Measurements from ENCODE around the gene SKI.
A peak's percentile ranks its signal among the peaks of the same experiment; 100 is the strongest.
"Not testable (repeated sequence)": the region's sequence is repeated elsewhere in the genome, so short reads cannot be mapped to it uniquely, and the experiment has no call there.

Gene SKI

GRCh38 chr1:2248854-2249558, 20.9 kb downstream of the SKI start:
- DNase-seq = no peak

- no peak for DNase-seq
Measured at GRCh38 chr1:2249559-2249906, 21.4 kb downstream of the SKI start.

- no peak for DNase-seq
Measured at GRCh38 chr1:2250721-2251281, 22.7 kb downstream of the SKI start.

- no peak for DNase-seq
Measured at GRCh38 chr1:2251363-2251762, 23.2 kb downstream of the SKI start.

DNA sequence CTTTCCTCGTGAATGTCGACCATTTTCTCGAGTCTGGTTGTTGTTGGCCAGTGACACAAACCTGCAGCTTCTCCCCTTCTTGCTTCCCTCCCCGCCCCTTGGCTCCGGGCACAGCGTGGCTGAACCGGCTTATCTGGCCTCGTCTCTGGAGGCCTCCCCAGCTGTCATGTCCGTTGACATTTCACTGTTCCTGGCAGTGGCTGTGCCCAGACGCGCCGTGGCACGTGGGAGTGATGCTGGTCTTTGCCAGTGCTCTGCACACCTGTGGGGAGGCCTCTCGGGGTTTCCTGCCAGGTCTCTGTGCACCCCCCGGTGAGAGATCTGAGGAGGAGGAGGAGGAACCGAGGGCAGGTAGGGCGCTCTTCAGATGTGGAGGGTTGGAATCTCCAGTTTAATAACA, 23.7 kb downstream of the SKI start:
- no peak for DNase-seq

DNA sequence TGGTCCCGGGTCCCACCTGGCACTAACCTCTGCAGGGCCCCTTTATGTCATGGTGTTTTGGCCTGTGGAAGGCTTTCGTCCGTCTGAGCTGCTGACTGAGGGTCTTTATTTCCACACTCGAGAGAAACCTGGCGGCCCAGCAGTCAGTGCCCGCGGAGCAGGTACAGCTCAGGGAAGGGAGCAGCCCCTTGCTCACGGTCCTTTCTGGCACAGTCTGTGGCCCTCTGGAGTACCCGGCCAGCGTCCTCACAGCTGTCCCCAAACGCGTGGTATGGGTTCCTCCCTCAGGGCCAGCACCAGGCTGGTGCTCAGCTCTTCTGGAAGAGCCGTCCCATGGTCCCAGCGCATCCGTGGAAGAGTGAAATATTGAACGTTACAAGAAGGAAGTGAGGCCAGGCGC, 24.3 kb downstream of the SKI start:
- DNase-seq = no peak

GRCh38 chr1:2253036-2253796, 25.1 kb downstream of the SKI start:
- no peak for DNase-seq

GRCh38 chr1:2253797-2254480, 25.8 kb downstream of the SKI start:
- no peak for DNase-seq

- DNase-seq = no peak
Measured at GRCh38 chr1:2255047-2255419, 26.9 kb downstream of the SKI start.

DNA sequence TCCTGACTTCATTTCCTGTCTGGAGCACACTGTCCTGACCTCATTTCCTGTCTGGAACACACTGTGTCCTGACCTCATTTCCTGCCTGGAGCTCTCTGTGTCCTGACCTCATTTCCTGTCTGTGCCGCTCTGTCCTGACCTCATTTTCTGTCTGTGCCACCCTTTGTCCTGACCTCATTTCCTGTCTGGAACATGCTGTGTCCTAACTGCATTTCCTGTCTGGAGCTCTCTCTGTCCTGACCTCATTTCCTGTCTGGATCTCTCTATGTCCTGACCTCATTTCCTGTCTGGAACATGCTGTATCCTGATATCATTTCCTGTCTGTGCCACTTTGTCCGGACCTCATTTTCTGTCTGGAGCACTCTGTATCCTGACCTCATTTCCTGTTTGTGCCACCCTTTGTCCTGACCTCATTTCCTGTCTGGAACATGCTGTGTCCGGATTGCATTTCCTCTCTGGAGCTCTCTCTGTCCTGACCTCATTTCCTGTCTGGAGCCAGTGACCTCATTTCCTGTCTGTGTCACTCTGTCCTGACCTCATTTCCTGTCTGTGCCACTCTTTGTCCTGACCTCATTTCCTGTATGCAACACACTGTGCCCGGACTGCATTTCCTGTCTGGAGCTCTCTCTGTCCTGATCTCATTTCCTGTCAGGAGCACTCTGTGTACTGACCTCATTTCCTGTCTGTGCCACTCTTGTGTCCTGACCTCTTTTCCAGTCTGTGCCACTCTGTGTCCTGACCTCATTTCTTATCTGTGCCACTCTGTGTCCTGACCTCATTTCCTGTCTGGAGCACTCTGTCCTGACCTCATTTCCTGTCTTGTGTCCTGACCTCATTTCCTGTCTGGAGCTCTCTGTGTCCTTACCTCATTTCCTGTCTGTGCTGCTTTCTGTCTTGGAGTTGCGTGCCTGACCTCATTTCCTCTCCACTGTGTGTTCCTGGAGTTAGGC, 27.6 kb downstream of the SKI start:
- peak; percentile 15 for DNase-seq

- DNase-seq = no peak
Measured at GRCh38 chr1:2256435-2257244, 28.5 kb downstream of the SKI start.

- DNase-seq = no peak
Measured at GRCh38 chr1:2257245-2257627, 29.1 kb downstream of the SKI start.

GRCh38 chr1:2258122-2258681, 30.1 kb downstream of the SKI start:
- no peak for DNase-seq

- no peak for DNase-seq
Measured at GRCh38 chr1:2258996-2259395, 30.9 kb downstream of the SKI start.

GRCh38 chr1:2259668-2260402, 31.7 kb downstream of the SKI start:
- no peak for DNase-seq

GRCh38 chr1:2260470-2260869, 32.4 kb downstream of the SKI start:
- DNase-seq = not testable (repeated sequence)

DNA sequence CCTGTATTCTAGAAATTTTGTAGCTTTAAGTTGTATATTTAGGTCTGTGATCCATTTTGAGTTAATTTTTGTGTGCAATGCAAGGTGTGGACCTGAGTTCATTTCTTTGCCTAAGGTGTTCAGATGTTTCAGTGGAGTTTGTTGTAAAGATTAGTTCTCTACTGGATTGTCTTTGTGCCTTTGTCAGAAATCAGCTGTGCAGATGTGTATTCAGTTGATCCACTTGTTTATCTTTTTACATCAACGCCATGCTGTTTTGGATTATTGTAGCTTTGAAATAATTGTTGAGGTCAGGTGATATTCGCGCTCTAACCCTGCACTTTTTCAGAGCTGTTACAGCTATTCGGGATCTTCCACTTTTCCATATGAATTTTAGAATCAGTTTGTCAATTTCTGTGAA, 32.8 kb downstream of the SKI start:
- no peak for DNase-seq

DNA sequence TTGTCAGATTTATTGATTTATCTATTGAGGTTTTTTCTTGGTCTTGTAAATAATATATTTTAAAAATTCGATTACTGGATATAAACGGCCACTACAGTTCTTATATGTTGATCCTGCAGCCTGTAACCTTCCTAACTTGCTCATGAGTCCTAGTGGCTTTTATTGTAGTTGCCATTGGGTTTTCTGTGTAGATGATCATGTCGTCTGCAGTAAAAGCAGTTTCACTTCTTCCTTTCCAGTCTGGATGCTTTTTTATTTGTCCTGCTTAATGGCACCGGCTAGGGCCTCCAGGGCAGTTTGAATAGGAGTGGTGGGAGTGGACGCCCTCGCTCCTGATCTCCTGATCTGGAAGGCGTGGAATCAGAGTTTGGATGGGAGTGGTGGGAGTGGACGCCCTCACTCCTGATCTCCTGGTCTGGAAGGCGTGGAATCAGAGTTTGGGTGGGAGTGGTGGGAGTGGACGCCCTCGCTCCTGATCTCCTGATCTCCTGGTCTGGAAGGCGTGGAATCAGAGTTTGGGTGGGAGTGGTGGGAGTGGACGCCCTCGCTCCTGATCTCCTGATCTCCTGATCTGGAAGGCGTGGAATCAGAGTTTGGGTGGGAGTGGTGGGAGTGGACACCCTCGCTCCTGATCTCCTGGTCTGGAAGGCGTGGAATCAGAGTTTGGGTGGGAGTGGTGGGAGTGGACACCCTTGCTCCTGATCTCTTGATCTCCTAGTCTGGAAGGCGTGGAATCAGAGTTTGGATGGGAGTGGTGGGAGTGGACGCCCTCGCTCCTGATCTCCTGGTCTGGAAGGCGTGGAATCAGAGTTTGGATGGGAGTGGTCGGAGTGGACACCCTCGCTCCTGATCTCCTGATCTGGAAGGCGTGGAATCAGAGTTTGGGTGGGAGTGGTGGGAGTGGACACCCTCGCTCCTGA, 33.6 kb downstream of the SKI start:
- DNase-seq = not testable (repeated sequence)

DNA sequence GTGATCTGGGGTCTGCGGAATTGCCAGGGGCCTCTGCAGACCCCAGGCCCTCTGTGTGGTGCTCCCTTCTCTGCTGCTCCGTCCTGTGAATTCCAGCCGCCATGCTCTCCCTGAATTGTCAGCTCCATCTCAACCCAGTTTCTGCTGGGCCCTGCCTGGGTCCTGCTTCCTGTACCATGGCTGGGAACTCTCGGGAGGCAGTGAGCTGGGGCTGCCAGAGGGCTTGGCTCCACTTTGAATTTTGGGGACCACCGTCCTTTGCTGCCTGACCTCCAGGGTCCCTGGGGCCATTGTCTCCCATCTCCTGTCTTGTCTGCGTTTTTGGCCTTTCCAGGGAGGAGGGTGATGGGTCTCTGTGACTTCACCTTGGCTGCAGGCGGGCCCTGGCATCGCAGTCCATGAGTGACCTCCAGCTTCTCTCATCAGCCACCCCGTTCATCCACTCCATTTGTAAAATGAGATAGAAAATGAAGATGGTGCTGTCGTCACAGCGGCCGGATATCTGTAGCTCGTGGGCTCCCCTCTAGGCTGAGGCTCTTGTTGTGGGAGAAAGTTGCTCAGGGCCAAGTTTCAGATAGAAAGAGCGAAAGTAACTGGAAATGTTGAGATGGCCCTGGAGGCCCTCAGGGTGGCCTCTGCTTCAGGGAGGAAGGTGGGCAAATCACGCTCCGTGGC, 38.3 kb downstream of the SKI start:
- DNase-seq = no peak

Measured in NCI-H1436 (cell line).